AG10803 (cell line): ENCODE results near the gene WFDC2.
A peak's percentile ranks its signal among the peaks of the same experiment; 100 is the strongest.

Experiments used
- DNase-seq: peaks from one replicate; pipeline ENCODE4 v3.0.0; 2010; ENCODE audit warnings: low read depth
- H3K4me3 ChIP-seq: 2 replicates; pipeline ENCODE4 v1.5.1; 2011; ENCODE audit warnings: mild to moderate bottlenecking, low read length, control low read depth
- TF ChIP-seq, protein P1 (sequence below): conservative IDR thresholded peaks from 2 replicates; pipeline ENCODE4 v1.5.1; 2011; ENCODE audit warnings: mild to moderate bottlenecking, low read length, control low read depth, inconsistent platforms

WFDC2 gene

DNA sequence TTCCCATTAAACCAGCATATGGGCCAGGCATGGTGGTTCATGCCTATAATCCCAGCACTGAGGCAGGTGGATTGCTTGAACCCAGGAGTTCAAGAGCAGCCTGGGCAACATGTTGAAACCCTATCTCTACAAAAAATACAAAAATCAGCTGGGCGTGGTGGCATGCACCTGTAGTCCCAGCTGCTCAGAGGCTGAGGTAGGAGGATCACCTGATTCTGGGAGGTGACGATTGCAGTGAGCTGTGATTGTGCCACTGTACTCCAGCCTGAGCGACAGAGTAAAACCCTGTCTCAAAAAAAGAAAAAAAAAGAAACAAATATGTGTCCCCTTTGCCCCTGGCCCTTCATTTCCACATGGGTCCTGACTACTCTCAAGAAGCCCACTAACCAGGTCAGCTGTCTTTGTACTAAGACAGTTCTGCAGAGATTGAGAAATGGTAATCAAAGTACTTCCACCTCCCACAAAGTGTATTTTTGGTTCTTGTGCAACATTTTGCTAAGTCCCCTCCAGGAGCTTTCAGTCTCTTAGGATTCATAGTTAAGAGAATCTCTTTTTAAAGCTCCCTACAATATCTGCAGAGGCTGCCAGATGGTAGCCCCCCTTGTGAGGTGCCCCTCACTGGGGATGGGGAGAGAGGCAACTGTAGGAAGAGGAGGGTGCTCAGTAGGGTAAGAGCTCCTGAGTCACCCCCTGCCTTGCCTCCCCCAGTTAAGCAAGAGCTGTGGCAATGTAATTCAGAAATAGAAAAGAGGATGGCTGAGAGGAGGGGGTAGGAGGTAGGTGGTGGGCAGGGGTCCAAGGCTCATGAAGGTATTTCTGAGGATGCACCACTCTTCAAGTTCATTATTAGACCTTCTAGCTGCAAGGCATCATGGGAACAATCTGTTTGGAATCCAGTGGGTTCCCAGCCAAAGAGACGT lies 16.5 kb upstream of the WFDC2 start:
- DNase-seq, result no peak
- H3K4me3 ChIP-seq, result no peak overlapping the region
- TF ChIP-seq, protein P1, sequence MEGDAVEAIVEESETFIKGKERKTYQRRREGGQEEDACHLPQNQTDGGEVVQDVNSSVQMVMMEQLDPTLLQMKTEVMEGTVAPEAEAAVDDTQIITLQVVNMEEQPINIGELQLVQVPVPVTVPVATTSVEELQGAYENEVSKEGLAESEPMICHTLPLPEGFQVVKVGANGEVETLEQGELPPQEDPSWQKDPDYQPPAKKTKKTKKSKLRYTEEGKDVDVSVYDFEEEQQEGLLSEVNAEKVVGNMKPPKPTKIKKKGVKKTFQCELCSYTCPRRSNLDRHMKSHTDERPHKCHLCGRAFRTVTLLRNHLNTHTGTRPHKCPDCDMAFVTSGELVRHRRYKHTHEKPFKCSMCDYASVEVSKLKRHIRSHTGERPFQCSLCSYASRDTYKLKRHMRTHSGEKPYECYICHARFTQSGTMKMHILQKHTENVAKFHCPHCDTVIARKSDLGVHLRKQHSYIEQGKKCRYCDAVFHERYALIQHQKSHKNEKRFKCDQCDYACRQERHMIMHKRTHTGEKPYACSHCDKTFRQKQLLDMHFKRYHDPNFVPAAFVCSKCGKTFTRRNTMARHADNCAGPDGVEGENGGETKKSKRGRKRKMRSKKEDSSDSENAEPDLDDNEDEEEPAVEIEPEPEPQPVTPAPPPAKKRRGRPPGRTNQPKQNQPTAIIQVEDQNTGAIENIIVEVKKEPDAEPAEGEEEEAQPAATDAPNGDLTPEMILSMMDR, result no peak

DNA sequence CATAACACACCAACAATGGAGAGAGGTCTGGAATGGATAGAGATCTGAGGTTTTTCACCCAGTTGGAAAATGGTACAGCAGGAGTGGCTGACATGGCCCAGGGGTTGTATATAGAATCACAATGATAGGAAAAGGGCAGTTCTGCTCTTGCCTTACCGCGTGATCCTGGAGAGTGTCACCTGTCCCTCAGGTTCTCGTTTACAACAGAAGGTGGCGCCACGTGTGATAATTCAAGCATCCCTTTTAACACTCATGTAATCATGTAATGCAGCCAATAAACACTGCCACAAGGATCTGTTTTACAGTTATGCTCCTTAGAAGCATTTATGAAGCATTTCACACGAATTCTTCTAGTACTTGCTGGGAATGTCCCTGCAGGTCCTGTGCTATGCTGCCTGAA lies 12.9 kb upstream of the WFDC2 start:
- H3K4me3 ChIP-seq, result no peak overlapping the region
- TF ChIP-seq, protein P1, result peak; percentile 17; the same call in 1 of the 2 replicates
- no peak for DNase-seq

DNA sequence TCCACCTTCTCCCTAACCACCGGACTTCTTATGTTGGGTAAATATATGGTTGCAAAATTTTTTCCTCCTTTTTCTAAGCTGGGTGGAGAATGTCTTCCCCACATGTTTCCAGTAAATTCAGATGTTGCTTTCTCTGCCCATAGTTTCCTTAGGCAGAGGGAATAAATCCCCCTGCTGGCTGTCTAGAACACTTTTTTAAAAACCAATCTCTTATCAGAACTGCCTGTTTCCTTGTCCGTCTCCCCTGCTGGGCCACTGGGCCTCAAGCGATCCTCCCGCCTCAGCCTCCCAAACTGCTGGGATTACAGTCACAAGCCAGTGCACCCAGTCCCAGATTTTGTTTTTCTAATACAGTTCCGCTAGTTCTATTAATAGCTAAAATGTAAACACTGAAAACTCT lies 9.9 kb upstream of the WFDC2 start:
- no peak overlapping the region for H3K4me3 ChIP-seq
- peak; percentile 8 for DNase-seq
- TF ChIP-seq, protein P1, result peak; percentile 40

DNA sequence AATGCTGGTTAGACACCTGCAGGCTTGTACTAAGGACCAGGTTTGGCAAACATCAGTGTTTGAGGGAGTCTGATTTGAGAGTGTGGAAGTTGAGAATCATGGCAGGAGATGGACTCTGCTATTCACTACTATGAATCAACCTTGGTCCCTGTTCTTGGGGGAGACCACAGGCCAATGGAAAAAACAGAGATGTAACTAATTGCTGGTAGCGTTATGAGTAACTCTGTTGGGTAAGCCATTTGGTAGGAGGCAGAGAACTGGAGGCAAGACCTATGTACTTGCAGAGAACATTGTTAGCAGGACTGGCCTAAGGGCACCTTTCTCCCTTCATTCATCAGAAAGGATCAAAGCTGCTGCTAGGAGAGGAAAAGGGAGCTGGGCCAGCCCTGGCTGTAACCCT lies 8.3 kb upstream of the WFDC2 start:
- H3K4me3 ChIP-seq, result no peak overlapping the region
- DNase-seq, result no peak
- TF ChIP-seq, protein P1, result no peak

DNA sequence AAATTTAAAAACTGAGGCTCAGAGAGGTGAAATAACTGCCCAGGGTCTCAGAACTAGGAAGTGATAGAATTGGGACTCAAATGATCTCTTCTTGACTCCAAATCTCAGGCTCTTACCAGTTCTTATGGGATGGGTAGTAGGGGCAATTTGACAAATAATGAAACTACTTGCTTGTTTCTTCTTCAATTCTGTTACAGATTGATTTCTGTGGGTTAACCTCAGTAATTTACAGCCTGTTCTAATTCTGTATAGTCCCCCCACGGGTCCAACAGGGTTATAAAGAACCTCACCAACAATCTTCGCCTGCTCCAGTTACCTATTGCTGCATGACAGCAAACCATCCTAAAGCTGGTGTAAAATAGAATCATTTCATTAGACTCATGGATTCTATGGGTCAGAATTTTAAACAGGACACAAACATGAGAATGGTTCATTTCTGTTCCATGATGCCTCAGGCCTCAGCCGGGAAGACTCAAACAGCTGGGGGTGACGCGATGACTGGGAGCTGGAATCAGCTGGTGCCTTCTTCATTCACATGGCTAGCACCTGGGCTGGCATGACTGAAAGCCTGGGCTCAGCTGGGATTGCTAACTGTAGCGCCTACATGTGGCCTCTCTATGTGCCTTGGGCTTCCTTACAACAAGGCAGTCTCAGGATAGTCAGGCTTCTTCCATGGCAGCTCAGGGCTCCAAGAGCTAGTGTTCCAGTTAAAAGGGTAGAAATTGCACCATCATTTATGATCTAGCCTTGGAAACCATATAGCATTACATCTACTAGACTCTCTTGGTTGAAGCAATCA lies 6.6 kb upstream of the WFDC2 start:
- no peak for DNase-seq
- TF ChIP-seq, protein P1, result no peak
- no peak overlapping the region for H3K4me3 ChIP-seq

DNA sequence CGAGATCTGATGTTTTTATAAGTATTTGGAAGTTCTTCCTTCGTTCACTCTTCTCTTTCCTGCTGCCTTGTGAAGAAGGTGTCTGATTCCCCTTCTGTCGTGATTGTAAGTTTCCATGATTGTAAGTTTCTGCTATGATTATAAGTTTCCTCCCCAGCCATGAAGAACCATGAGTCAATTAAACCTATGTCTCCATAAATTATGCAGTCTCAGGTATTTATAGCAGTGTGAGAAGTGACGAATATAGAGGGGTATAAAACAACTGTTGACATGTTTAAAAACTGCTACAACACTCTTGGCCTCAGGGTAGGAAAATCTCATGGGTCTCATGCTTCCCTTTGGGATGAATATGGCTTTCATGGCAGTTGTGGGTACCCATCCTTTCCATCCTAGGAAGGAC lies 5.8 kb upstream of the WFDC2 start:
- no peak for DNase-seq
- no peak overlapping the region for H3K4me3 ChIP-seq
- TF ChIP-seq, protein P1, result no peak
